Liver (tissue), 9 donors: Measurements from ENCODE around the gene MSI2. TPM values are rescaled to one million over a fixed set of nuclear protein-coding genes. Genes with fewer than 3 reads are reported as not detected.

Experiments used
- DNase-seq: peaks from one replicate; pipeline ENCODE4 v3.0.0-alpha.2; 2017; ENCODE audit warnings: low spot score
- H3K27ac ChIP-seq, 2 donors: one replicate each; pipeline ENCODE4 v1.7.0; 2013; ENCODE audit warnings: inconsistent platforms in 2 of 2, low read length in 2 of 2, control low read depth in 1 of 2, low read depth in 1 of 2, mild to moderate bottlenecking in 1 of 2
- H3K27me3 ChIP-seq, 4 donors: one replicate each; pipeline versions ENCODE4 v1.6.1 to v1.7.0; 2013; ENCODE audit warnings: low read length in 3 of 4, inconsistent platforms in 1 of 4, mild to moderate bottlenecking in 1 of 4, moderate library complexity in 1 of 4; ENCODE audit not compliant: control insufficient read depth in 4 of 4, insufficient read depth in 4 of 4
- H3K36me3 ChIP-seq, 4 donors: one replicate each; pipeline versions ENCODE4 v1.6.1 to v1.7.0; 2013; ENCODE audit warnings: low read length in 3 of 4, mild to moderate bottlenecking in 3 of 4, low read depth in 1 of 4, moderate library complexity in 1 of 4; ENCODE audit not compliant: control insufficient read depth in 4 of 4, insufficient read depth in 3 of 4
- H3K4me1 ChIP-seq, 4 donors: one replicate each; pipeline versions ENCODE4 v1.6.1 to v1.7.0; 2013; ENCODE audit warnings: low read length in 3 of 4, mild to moderate bottlenecking in 3 of 4, moderate library complexity in 1 of 4; ENCODE audit not compliant: control insufficient read depth in 4 of 4, insufficient read depth in 4 of 4
- H3K4me3 ChIP-seq, 3 donors: one replicate each; pipeline versions ENCODE4 v1.6.1 to v1.7.0; 2013; ENCODE audit warnings: low read length in 3 of 3, control low read depth in 1 of 3, low read depth in 1 of 3, mild to moderate bottlenecking in 1 of 3
- H3K9ac ChIP-seq, 2 donors: one replicate each; pipeline ENCODE4 v1.7.0; 2013; ENCODE audit warnings: low read length in 2 of 2, mild to moderate bottlenecking in 2 of 2, moderate library complexity in 2 of 2, control low read depth in 1 of 2, low read depth in 1 of 2
- H3K9me3 ChIP-seq, 4 donors: one replicate each; pipeline versions ENCODE4 v1.6.1 to v1.7.0; 2013; ENCODE audit warnings: low read length in 3 of 4; ENCODE audit not compliant: control insufficient read depth in 4 of 4
- ATF3 ChIP-seq: IDR thresholded peaks from 2 replicates; pipeline ENCODE4 v1.6.1; 2016; ENCODE audit warnings: antibody characterized with exemption
- CTCF ChIP-seq: fragments of 150-350 bp; IDR thresholded peaks from 2 replicates; pipeline ENCODE4 v1.5.1; 2017; ENCODE audit warnings: improper control_type of control experiment, low read depth, low read length; ENCODE audit not compliant: missing input control
- EGR1 ChIP-seq, 2 donors: IDR thresholded peaks; 2 replicates each; pipeline ENCODE4 v1.6.1; 2016 to 2018; ENCODE audit warnings: antibody characterized with exemption in 2 of 2, low read depth in 2 of 2
- FOXA1 ChIP-seq: IDR thresholded peaks from 2 replicates; pipeline ENCODE4 v1.6.1; 2016; ENCODE audit warnings: antibody characterized with exemption
- HNF4A ChIP-seq, 2 donors: conservative IDR thresholded peaks; 2 replicates each; pipeline ENCODE4 v1.6.1; 2016; ENCODE audit warnings: antibody characterized with exemption in 2 of 2, mild to moderate bottlenecking in 2 of 2
- HNF4G ChIP-seq: IDR thresholded peaks from 2 replicates; pipeline ENCODE4 v1.6.1; 2016; ENCODE audit warnings: antibody characterized with exemption
- NR2F2 ChIP-seq: IDR thresholded peaks from 2 replicates; pipeline ENCODE4 v1.6.1; 2016; ENCODE audit warnings: antibody characterized with exemption
- SP1 ChIP-seq: IDR thresholded peaks from 2 replicates; pipeline ENCODE4 v1.6.1; 2018; ENCODE audit warnings: antibody characterized with exemption, mild to moderate bottlenecking
- WGBS: extraction: QIAGEN DNeasy Blood & Tissue Kit; methylation state at CpG from one replicate; pipeline ENCODE4 v1.1.7; 2013; 5-methylcytosine and 5-hydroxymethylcytosine counted together
- polyA plus RNA-seq, 2 donors: library from polyadenylated mRNA; stranded (reverse) in 1 of 2; unstranded in 1 of 2; fragments of 200-250 nt in 1 of 2; fragments of >200 nt in 1 of 2; fragmentation: Nextera tagmentation in 1 of 2; extraction: Ambion mirVana in 1 of 2; gene quantifications; one replicate each; pipeline versions ENCODE4 v1.2.1 to v1.2.3, GENCODE V29; 2013 to 2015
- total RNA-seq, 2 donors: library from RNA; depleted of rRNA; stranded (reverse); fragments of >200 nt; gene quantifications; one replicate each; pipeline ENCODE4 v1.2.3, GENCODE V29; 2014
- TF ChIP-seq, protein P1 (sequence below): IDR thresholded peaks from 2 replicates; pipeline ENCODE4 v1.6.1; 2016; ENCODE audit warnings: antibody characterized with exemption
- TF ChIP-seq, protein P2 (sequence below): IDR thresholded peaks from 2 replicates; pipeline ENCODE4 v1.6.1; 2016; ENCODE audit warnings: antibody characterized with exemption
- donor health status: healthy.
- donor health status: healthy.
- donor health status: healthy.
- donor health status: healthy.
- donor health status: healthy.

MSI2 gene
- total and polyA plus RNA-seq, 4 donors: 5.7 to 15.6 (median 9.2) TPM

GRCh38 chr17:57470906-57471305 lies 214.6 kb downstream of the MSI2 start (continued):
- TF ChIP-seq, protein P1, sequence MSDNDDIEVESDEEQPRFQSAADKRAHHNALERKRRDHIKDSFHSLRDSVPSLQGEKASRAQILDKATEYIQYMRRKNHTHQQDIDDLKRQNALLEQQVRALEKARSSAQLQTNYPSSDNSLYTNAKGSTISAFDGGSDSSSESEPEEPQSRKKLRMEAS: no peak
- TF ChIP-seq EGR1 (IDR thresholded peaks at IDR 0.05; ENCODE audit: low read depth in 2 of 2) (no peak), CTCF (no peak), FOXA1 (no peak)

- no peaks in the 10 kb centered on the region for H3K27me3 ChIP-seq
- H3K4me1 ChIP-seq: no peaks in the 10 kb centered on the region
- H3K9ac ChIP-seq: no peak overlapping the region
- no peak for DNase-seq
- no peak overlapping the region for H3K27ac ChIP-seq
- no peaks in the 10 kb centered on the region for H3K36me3 ChIP-seq
- TF ChIP-seq HNF4A (conservative IDR thresholded peaks at IDR 0.05): no peak
- TF ChIP-seq, protein P2, sequence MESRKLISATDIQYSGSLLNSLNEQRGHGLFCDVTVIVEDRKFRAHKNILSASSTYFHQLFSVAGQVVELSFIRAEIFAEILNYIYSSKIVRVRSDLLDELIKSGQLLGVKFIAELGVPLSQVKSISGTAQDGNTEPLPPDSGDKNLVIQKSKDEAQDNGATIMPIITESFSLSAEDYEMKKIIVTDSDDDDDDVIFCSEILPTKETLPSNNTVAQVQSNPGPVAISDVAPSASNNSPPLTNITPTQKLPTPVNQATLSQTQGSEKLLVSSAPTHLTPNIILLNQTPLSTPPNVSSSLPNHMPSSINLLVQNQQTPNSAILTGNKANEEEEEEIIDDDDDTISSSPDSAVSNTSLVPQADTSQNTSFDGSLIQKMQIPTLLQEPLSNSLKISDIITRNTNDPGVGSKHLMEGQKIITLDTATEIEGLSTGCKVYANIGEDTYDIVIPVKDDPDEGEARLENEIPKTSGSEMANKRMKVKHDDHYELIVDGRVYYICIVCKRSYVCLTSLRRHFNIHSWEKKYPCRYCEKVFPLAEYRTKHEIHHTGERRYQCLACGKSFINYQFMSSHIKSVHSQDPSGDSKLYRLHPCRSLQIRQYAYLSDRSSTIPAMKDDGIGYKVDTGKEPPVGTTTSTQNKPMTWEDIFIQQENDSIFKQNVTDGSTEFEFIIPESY: no peak
- no peak for TF ChIP-seq SP1
- TF ChIP-seq ATF3: no peak
- no peak for TF ChIP-seq FOXA1
- no peaks in the 10 kb centered on the region for H3K9me3 ChIP-seq
- no peak overlapping the region for H3K4me3 ChIP-seq
- WGBS: 93% methylated on average over 8 of the region's 8 CpGs
Observed at GRCh38 chr17:57471868-57472368, 215.6 kb downstream of the MSI2 start.

- Histone ChIP-seq H3K27me3 (no peaks in the 10 kb centered on the region), H3K4me1 (no peaks in the 10 kb centered on the region), H3K36me3 (no peaks in the 10 kb centered on the region), H3K9ac (no peak overlapping the region), H3K27ac (no peak overlapping the region), H3K9me3 (no peaks in the 10 kb centered on the region), H3K4me3 (no peak overlapping the region)
- WGBS: 92% methylated on average over 6 of the region's 6 CpGs
- TF ChIP-seq NR2F2: no peak
- TF ChIP-seq HNF4G: no peak
- TF ChIP-seq, protein P1: no peak
- no peak for TF ChIP-seq FOXA1
- DNase-seq: no peak
Observed at GRCh38 chr17:57475796-57476195, 219.5 kb downstream of the MSI2 start.
